OCI-LY1 (cell line): Measurements from ENCODE around the gene MS4A10.

ENCODE experiments used
- EZH2 ChIP-seq: fragments of 200-600 bp; sonication (generic), shearing (Covaris generic); IDR thresholded peaks from 2 replicates; pipeline ENCODE4 v1.8.0; 2017; ENCODE audit warnings: borderline replicate concordance, mixed run types, mild to moderate bottlenecking, antibody characterized with exemption, low read length, moderate library complexity, mixed read lengths
- TF ChIP-seq, protein P1 (sequence below): fragments of 200-600 bp; sonication (generic), shearing (Covaris generic); IDR thresholded peaks from 2 replicates; pipeline ENCODE4 v1.5.1; 2017; ENCODE audit warnings: mild to moderate bottlenecking, antibody characterized with exemption, low read length, moderate library complexity, mixed read lengths

DNA sequence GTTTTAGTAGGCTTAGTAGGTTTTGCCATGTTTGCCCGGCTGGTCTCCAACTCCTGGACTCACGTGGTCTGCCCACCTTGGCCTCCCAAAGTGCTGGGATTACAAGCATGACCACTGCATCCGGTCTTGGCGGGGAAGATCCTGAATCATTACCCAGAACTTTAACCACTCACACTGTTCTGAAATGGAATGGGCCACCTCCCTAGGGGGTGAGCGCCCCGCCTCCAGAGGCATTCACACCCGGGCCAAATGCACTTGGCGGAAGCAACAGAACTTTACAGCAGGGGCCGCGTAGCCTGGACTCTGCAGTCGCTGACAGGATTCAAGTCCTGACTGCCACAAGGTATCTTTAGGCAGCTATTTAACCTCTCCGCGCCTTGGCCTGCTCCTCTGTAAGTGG, 62.1 kb downstream of the MS4A10 start:
- TF ChIP-seq, protein P1, sequence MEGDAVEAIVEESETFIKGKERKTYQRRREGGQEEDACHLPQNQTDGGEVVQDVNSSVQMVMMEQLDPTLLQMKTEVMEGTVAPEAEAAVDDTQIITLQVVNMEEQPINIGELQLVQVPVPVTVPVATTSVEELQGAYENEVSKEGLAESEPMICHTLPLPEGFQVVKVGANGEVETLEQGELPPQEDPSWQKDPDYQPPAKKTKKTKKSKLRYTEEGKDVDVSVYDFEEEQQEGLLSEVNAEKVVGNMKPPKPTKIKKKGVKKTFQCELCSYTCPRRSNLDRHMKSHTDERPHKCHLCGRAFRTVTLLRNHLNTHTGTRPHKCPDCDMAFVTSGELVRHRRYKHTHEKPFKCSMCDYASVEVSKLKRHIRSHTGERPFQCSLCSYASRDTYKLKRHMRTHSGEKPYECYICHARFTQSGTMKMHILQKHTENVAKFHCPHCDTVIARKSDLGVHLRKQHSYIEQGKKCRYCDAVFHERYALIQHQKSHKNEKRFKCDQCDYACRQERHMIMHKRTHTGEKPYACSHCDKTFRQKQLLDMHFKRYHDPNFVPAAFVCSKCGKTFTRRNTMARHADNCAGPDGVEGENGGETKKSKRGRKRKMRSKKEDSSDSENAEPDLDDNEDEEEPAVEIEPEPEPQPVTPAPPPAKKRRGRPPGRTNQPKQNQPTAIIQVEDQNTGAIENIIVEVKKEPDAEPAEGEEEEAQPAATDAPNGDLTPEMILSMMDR, result no peak
- no peak for TF ChIP-seq EZH2
